Endodermal cell (in vitro differentiated cells): ENCODE results near the gene CAMSAP1. TPM values are rescaled to one million over a fixed set of nuclear protein-coding genes. Genes with fewer than 3 reads are reported as not detected.

Source experiments
- DNase-seq: peaks from one replicate; pipeline ENCODE4 v3.0.0-alpha.2; 2017
- H3K27ac ChIP-seq: 2 replicates; pipeline ENCODE4 v1.5.1; 2013; ENCODE audit warnings: mild to moderate bottlenecking, low read depth, low read length, moderate library complexity
- H3K27me3 ChIP-seq: 2 replicates; pipeline ENCODE4 v1.6.1; 2013; ENCODE audit warnings: mild to moderate bottlenecking, low read length, moderate library complexity; ENCODE audit not compliant: insufficient read depth, control insufficient read depth, poor library complexity, severe bottlenecking
- H3K36me3 ChIP-seq: 2 replicates; pipeline ENCODE4 v1.7.0; 2013; ENCODE audit warnings: mild to moderate bottlenecking, low read length, moderate library complexity; ENCODE audit not compliant: control insufficient read depth, insufficient read depth
- H3K4me1 ChIP-seq: one replicate; pipeline ENCODE4 v1.7.0; 2013; ENCODE audit warnings: low read length; ENCODE audit not compliant: control insufficient read depth, insufficient read depth
- H3K4me3 ChIP-seq: 2 replicates; pipeline ENCODE4 v1.5.1; 2013; ENCODE audit warnings: mild to moderate bottlenecking, low read length, moderate library complexity
- H3K9ac ChIP-seq: 2 replicates; pipeline ENCODE4 v1.6.1; 2013; ENCODE audit warnings: mild to moderate bottlenecking, low read length, moderate library complexity; ENCODE audit not compliant: poor library complexity, severe bottlenecking; ENCODE audit errors: extremely low read depth
- H3K9me3 ChIP-seq: 2 replicates; pipeline ENCODE4 v1.6.1; 2013; ENCODE audit warnings: mild to moderate bottlenecking, low read length, moderate library complexity; ENCODE audit not compliant: control insufficient read depth
- H3K27ac Mint-ChIP-seq: 2 replicates; pipeline ENCODE4 v1.8.0; 2020; ENCODE audit warnings: mixed read lengths
- H3K27me3 Mint-ChIP-seq: 2 replicates; pipeline ENCODE4 v1.8.0; 2021; ENCODE audit warnings: mild to moderate bottlenecking, mixed read lengths; ENCODE audit not compliant: insufficient read depth
- H3K36me3 Mint-ChIP-seq: 2 replicates; pipeline ENCODE4 v1.8.0; 2020; ENCODE audit warnings: low read depth, mixed read lengths
- H3K4me1 Mint-ChIP-seq: 2 replicates; pipeline ENCODE4 v1.8.0; 2020; ENCODE audit warnings: mixed read lengths
- H3K4me3 Mint-ChIP-seq: 2 replicates; pipeline ENCODE4 v1.8.0; 2020; ENCODE audit warnings: mild to moderate bottlenecking, moderate library complexity, mixed read lengths
- H3K9me3 Mint-ChIP-seq: 2 replicates; pipeline ENCODE4 v1.8.0; 2020; ENCODE audit warnings: mild to moderate bottlenecking, mixed read lengths
- CTCF ChIP-seq: fragments of 200-600 bp; sonication (generic); conservative IDR thresholded peaks from 2 replicates; pipeline ENCODE4 v1.5.0; 2021; ENCODE audit warnings: antibody characterized with exemption, mild to moderate bottlenecking
- WGBS, 2 experiments: methylation state at CpG; one replicate each; pipeline versions ENCODE4 v1.1.5 to v1.1.7; 2013; ENCODE audit warnings: missing lambda C conversion rate in 2 of 2, mixed read lengths in 1 of 2; ENCODE audit not compliant: insufficient coverage in 1 of 2, insufficient read length in 1 of 2; 5-methylcytosine and 5-hydroxymethylcytosine counted together
- total RNA-seq, 2 donors: library from RNA; stranded (reverse); fragmentation: NEBNext Ultra II Directional in 1 of 2; extraction: Animal tissue kit (Norgen Biotek cat#: 25700) in 1 of 2; gene quantifications; 2 replicates in 1 of 2; 3 replicates in 1 of 2; pipeline ENCODE4 v1.2.1, GENCODE V29; 2021

Gene CAMSAP1
- total RNA-seq, 2 donors from 2014 or later: 40.1 to 43.1 TPM

- H3K4me1 ChIP-seq: no peaks in the 10 kb centered on the region
- H3K27ac Mint-ChIP-seq: peak overlapping the region; percentile 31
- WGBS, 2 experiments: 91 to 98% methylated on average over 15 to 23 of the region's 23 CpGs
Measured at GRCh38 chr9:135928074-135928730, 20.9 kb upstream of the CAMSAP1 start.

GRCh38 chr9:135927195-135928013 lies 20.1 kb upstream of the CAMSAP1 start:
- no peaks in the 10 kb centered on the region for H3K27me3 ChIP-seq
- H3K36me3 ChIP-seq: peaks cover 7% of the 10 kb centered on the region
- H3K27ac ChIP-seq: no peak overlapping the region
- no peak for DNase-seq
- no peak overlapping the region for H3K4me3 Mint-ChIP-seq
- no peaks in the 10 kb centered on the region for H3K9me3 ChIP-seq
- no peaks in the 10 kb centered on the region for H3K9me3 Mint-ChIP-seq
- 95 to 96% methylated on average over 13 to 25 of the region's 25 CpGs for WGBS, 2 experiments
- no peaks in the 10 kb centered on the region for H3K4me1 ChIP-seq
- no peak for TF ChIP-seq CTCF
- H3K36me3 Mint-ChIP-seq: peaks cover 32% of the 10 kb centered on the region
- H3K4me3 ChIP-seq: no peak overlapping the region
- H3K9ac ChIP-seq: no peak overlapping the region
- H3K27ac Mint-ChIP-seq: peak overlapping the region; percentile 31
- no peaks in the 10 kb centered on the region for H3K4me1 Mint-ChIP-seq
- H3K27me3 Mint-ChIP-seq: no peaks in the 10 kb centered on the region

More at GRCh38 chr9:135928074-135928730, 20.9 kb upstream of the CAMSAP1 start:
- peaks cover 40% of the 10 kb centered on the region for H3K36me3 Mint-ChIP-seq
- Histone ChIP-seq H3K4me3 (no peak overlapping the region), H3K9me3 (no peaks in the 10 kb centered on the region), H3K9ac (no peak overlapping the region), H3K27ac (no peak overlapping the region), H3K36me3 (peaks cover 15% of the 10 kb centered on the region), H3K27me3 (no peaks in the 10 kb centered on the region)
- TF ChIP-seq CTCF: no peak
- H3K4me3 Mint-ChIP-seq: no peak overlapping the region
- no peaks in the 10 kb centered on the region for H3K9me3 Mint-ChIP-seq
- no peaks in the 10 kb centered on the region for H3K27me3 Mint-ChIP-seq
- DNase-seq: no peak
- H3K4me1 Mint-ChIP-seq: no peaks in the 10 kb centered on the region

DNA sequence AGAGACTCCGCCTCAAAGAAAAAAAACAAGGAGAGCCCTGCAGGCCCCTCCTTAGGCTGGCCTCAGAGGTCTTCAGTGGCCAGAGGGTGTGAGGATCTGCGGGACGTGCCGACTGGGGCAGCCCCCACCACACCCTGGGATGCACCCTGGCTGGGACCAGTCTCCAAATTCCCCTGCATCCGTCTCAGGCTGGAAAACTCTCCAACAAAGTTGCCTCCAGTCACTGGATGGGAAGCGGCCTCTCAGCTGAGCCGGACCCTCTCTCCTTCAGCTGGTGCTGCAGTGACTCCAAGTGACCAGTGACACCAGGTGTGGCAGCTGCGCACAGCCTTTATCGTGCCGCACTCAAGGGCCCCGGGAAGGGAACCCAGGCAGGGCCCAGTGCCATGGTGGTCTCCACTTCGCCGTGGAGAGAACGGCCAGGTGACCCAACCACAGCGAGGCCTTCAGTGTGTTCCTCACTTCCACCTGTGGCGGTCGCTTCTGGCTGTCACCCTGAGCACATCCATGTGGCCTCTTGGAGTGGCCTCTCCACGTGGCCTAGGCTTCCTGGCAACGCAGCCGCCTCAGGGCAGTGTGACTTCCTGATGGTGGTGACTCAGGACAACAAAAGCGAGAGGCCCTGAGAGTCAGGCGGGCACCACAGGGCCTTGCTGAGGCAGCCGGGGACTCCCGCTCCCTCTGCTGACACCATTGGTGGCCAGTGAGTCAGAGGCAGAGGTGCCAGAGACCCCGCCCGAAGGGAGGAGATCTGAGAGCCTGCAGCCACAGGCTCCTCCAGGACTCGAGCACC lies 19.3 kb upstream of the CAMSAP1 start:
- Histone ChIP-seq H3K36me3 (peaks cover 1% of the 10 kb centered on the region), H3K9ac (no peak overlapping the region), H3K4me3 (no peak overlapping the region), H3K4me1 (no peaks in the 10 kb centered on the region), H3K27ac (no peak overlapping the region), H3K9me3 (no peaks in the 10 kb centered on the region), H3K27me3 (no peaks in the 10 kb centered on the region)
- Mint-ChIP-seq H3K9me3 (no peaks in the 10 kb centered on the region), H3K27ac (no peak overlapping the region), H3K36me3 (peaks cover 26% of the 10 kb centered on the region), H3K4me3 (no peak overlapping the region), H3K27me3 (no peaks in the 10 kb centered on the region), H3K4me1 (no peaks in the 10 kb centered on the region)
- no peak for TF ChIP-seq CTCF
- DNase-seq: no peak
- 92% methylated on average over 26 to 27 of the region's 27 CpGs for WGBS, 2 experiments
